Natural killer cell treated with Interleukin-12 subunit alpha and Interleukin-12 subunit beta and Interleukin-15 and Interleukin-18, amount 100 ng/mL, for 72 hours (primary cell): ENCODE measurements around the gene RAET1L. TPM values are rescaled to one million over a fixed set of nuclear protein-coding genes. Genes with fewer than 3 reads are reported as not detected.

Experiments used
- total RNA-seq, 2 donors: library from RNA; stranded (reverse); gene quantifications; one replicate each; pipeline ENCODE4 v1.2.3, GENCODE V29; 2022

RAET1L gene
- total RNA-seq, 2 donors from 2014 or later = not detected

Other genes with a start within 250 kb of the RAET1L start
- 1 to 10 TPM; 1.6 to 2.9 TPM for gene LRP11, start 161.2 kb downstream of the RAET1L start, total RNA-seq
- not detected for gene RAET1E, start 127.4 kb downstream of the RAET1L start, total RNA-seq
- gene RAET1G, start 102.4 kb downstream of the RAET1L start, total RNA-seq = under 1 TPM in 1 of 2 donors, not detected in 1; 0.43 TPM
- gene ULBP2, start 83.5 kb downstream of the RAET1L start, total RNA-seq = 1 to 10 TPM in 1 of 2 donors, under 1 TPM in 1; 0.98 to 4.0 TPM
- gene ULBP1, start 61.6 kb downstream of the RAET1L start, total RNA-seq = 1 to 10 TPM in 1 of 2 donors, under 1 TPM in 1; 0.31 to 1.5 TPM
- under 1 TPM; 0.45 to 0.98 TPM for gene ULBP3, start 43.6 kb upstream of the RAET1L start, total RNA-seq
- gene PPP1R14C, start 117.5 kb upstream of the RAET1L start, total RNA-seq = under 1 TPM in 1 of 2 donors, not detected in 1; 0.73 TPM